Prostate gland (tissue), 2 donors: ENCODE results near the gene C1orf105. TPM values are rescaled to one million over a fixed set of nuclear protein-coding genes. Genes with fewer than 3 reads are reported as not detected.

Experiments used
- DNase-seq: peaks from one replicate; pipeline ENCODE4 v3.0.0-alpha.2; 2019; ENCODE audit warnings: low spot score
- H3K27ac ChIP-seq, 2 donors: fragments of 200-600 bp; sonication (generic); 2 replicates each; pipeline ENCODE4 v1.5.1; 2017 to 2019
- H3K27me3 ChIP-seq: fragments of 200-600 bp; sonication (generic); replicated peaks from 2 replicates; pipeline ENCODE4 v1.5.1; 2019; ENCODE audit not compliant: insufficient read depth
- H3K36me3 ChIP-seq, 2 donors: fragments of 200-600 bp; sonication (generic); 1 replicate in 1 of 2; 2 replicates in 1 of 2; pipeline versions ENCODE4 v1.5.1 to v1.8.1; 2017 to 2019
- H3K4me1 ChIP-seq: fragments of 200-600 bp; sonication (generic); replicated peaks from 2 replicates; pipeline ENCODE4 v1.5.1; 2019
- H3K4me3 ChIP-seq, 2 donors: fragments of 200-600 bp; sonication (generic); 2 replicates each; pipeline ENCODE4 v1.5.1; 2017 to 2019
- H3K9me3 ChIP-seq: fragments of 200-600 bp; sonication (generic); 2 replicates; pipeline ENCODE4 v1.5.1; 2017
- POLR2A ChIP-seq: fragments of 450-650 bp; IDR thresholded peaks from one replicate; pipeline ENCODE4 v1.6.1; 2016; ENCODE audit warnings: antibody characterized with exemption, mild to moderate bottlenecking
- POLR2AphosphoS5 ChIP-seq: sonication (generic); formaldehyde crosslinking; IDR thresholded peaks from one replicate; pipeline ENCODE4 v1.6.1; 2017; ENCODE audit warnings: antibody characterized with exemption
- WGBS: methylation state at CpG from one replicate; pipeline ENCODE4 v1.1.5; 2018; 5-methylcytosine and 5-hydroxymethylcytosine counted together
- intact Hi-C: fragments of 100-400 bp; cut with DNase I; formaldehyde crosslinking; loops from one replicate; pipeline ENCODE4 v1.14.2; 2022
- total RNA-seq, 2 donors: library from RNA; depleted of rRNA; stranded (reverse); fragments of >200 nt; gene quantifications; one replicate each; pipeline ENCODE4 v1.1.0, GENCODE V29; 2016
- TF ChIP-seq, protein P1 (sequence below), 4 experiments: fragments of 200-600 bp in 2 of 4; fragments of 450-650 bp in 2 of 4; sonication (generic) in 2 of 4; IDR thresholded peaks; 1 replicate in 3 of 4; 2 replicates in 1 of 4; pipeline ENCODE4 v1.5.1; 2016 to 2019; ENCODE audit warnings: antibody characterized with exemption in 4 of 4, mild to moderate bottlenecking in 2 of 4, moderate library complexity in 2 of 4

Gene C1orf105
- total RNA-seq, 2 donors from 2014 or later = 0.36 to 1.4 TPM

DNA sequence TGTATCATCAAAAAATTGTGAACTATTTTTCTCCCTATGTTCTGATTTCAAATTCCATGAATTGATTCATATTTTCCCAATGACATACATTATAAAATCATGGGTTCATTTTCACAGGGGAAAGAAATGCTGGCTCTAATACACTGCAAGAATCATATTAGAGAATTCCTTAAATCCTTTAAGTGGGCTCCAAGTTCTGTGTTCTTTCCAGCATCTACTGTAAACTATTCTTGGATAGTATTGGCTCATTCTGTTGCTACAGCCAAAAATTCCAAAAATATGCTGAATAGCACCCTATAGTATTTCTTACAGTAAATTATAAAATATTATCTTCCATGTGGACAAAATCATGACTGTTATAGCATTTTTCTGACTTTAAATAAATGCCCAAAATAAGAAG is 19.0 kb upstream of the C1orf105 start:
- Histone ChIP-seq H3K27me3 (no peaks in the 10 kb centered on the region), H3K27ac (no peak overlapping the region), H3K36me3 (no peaks in the 10 kb centered on the region), H3K4me1 (no peaks in the 10 kb centered on the region), H3K4me3 (no peak overlapping the region), H3K9me3 (no peaks in the 10 kb centered on the region)
- intact Hi-C loops = loop anchor here (2.0 to 5.0 kb wide), 2 partner anchors 311 to 359 kb away; no protein-coding TSS in a partner anchor
- DNase-seq = no peak
- no peak for TF ChIP-seq POLR2AphosphoS5
- TF ChIP-seq, protein P1, sequence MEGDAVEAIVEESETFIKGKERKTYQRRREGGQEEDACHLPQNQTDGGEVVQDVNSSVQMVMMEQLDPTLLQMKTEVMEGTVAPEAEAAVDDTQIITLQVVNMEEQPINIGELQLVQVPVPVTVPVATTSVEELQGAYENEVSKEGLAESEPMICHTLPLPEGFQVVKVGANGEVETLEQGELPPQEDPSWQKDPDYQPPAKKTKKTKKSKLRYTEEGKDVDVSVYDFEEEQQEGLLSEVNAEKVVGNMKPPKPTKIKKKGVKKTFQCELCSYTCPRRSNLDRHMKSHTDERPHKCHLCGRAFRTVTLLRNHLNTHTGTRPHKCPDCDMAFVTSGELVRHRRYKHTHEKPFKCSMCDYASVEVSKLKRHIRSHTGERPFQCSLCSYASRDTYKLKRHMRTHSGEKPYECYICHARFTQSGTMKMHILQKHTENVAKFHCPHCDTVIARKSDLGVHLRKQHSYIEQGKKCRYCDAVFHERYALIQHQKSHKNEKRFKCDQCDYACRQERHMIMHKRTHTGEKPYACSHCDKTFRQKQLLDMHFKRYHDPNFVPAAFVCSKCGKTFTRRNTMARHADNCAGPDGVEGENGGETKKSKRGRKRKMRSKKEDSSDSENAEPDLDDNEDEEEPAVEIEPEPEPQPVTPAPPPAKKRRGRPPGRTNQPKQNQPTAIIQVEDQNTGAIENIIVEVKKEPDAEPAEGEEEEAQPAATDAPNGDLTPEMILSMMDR (IDR thresholded peaks at IDR 0.05) = no peak
- TF ChIP-seq POLR2A = no peak

DNA sequence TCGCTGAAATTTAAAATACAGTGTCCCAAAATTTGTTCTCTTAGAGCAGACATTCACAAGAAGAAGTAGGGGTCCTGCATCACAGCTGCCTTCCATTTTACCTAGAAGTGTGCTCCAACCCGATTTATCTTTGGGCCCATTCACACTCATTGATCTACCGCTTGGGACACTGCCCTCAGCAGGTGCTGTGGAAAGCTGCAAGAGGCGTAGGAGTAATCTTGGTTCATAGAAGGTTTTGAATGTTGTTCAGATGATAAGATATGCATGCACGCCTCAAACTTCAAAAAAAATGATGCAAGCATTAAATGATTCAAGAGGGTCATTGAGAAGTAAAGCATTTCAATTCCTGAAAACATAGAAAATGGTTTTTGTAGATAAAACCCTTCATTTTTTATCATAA is 18.6 kb upstream of the C1orf105 start:
- Histone ChIP-seq H3K4me3 (no peak overlapping the region), H3K9me3 (no peaks in the 10 kb centered on the region), H3K36me3 (no peaks in the 10 kb centered on the region), H3K27me3 (no peaks in the 10 kb centered on the region), H3K4me1 (no peaks in the 10 kb centered on the region), H3K27ac (no peak overlapping the region)
- WGBS = 91% methylated on average over 5 of the region's 5 CpGs
- TF ChIP-seq POLR2AphosphoS5 (no peak), POLR2A (no peak)
- TF ChIP-seq, protein P1 (IDR thresholded peaks at IDR 0.05) = no peak
- no peak for DNase-seq
- intact Hi-C loops = loop anchor here (2.0 to 5.0 kb wide), 2 partner anchors 311 to 360 kb away; no protein-coding TSS in a partner anchor

DNA sequence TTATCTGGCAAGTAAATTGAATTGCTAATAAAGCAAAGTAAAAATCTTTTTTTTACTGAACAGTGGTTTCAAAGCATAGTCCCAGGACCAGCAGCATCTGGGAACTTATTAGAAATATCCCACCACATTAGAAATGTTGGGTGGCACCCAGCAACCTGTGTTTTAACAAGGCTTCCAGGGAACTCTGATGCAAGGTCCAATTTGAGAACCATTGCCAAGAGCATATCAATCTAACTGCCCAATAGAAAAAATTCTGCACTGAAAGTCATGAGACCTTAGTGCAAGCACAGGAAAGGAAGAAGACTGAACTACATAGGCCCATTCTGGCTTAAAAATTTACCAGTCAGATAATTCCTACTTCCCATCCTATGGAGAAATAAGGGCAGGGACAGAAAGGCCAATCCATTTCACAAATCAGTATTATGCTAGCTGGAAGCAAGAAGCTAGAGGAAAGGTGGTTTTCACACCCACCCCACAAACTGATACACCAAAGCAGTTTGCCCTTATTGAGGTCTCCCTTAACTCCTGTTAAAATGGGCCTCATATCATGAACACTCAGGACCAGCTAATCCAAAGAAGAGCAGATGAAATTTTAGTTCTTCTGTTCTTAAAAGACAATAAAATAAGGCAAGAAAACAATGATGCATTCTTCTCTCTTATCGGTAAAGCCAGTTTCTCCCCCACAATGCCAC is 17.5 kb upstream of the C1orf105 start:
- no peaks in the 10 kb centered on the region for H3K9me3 ChIP-seq
- no peaks in the 10 kb centered on the region for H3K4me1 ChIP-seq
- H3K36me3 ChIP-seq = no peaks in the 10 kb centered on the region
- H3K27ac ChIP-seq = no peak overlapping the region
- WGBS = 64% methylated on average over 1 of the region's 1 CpG
- no peaks in the 10 kb centered on the region for H3K27me3 ChIP-seq
- intact Hi-C loops = loop anchor here (5.0 kb wide), 1 partner anchor 361 kb away; no protein-coding TSS in a partner anchor
- no peak for DNase-seq
- no peak overlapping the region for H3K4me3 ChIP-seq
- no peak for TF ChIP-seq POLR2A

DNA sequence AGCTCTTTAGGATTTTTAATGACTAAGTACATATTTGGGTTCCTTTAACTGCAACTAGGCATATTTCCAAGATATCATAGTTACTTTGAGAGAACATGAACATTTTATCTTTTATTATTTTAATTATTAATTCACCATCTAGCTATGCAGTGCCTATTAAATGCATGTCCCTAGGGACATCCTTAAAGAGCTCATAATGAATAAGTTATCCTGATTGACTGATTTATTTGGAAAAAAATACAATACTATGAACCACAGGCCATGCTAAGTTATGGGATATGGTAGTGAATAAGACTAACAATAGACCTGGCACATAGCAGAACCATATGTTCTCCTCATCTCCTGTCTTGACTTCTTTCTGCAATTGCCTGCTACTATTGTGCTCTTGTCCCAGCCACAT is 16.4 kb upstream of the C1orf105 start:
- Histone ChIP-seq H3K36me3 (no peaks in the 10 kb centered on the region), H3K9me3 (no peaks in the 10 kb centered on the region), H3K27ac (no peak overlapping the region), H3K4me1 (no peaks in the 10 kb centered on the region), H3K4me3 (no peak overlapping the region), H3K27me3 (no peaks in the 10 kb centered on the region)
- TF ChIP-seq POLR2AphosphoS5 (no peak), POLR2A (no peak)
- TF ChIP-seq, protein P1 (IDR thresholded peaks at IDR 0.05) = no peak
- DNase-seq = no peak
- intact Hi-C loops = loop anchor here (5.0 kb wide), 1 partner anchor 362 kb away; no protein-coding TSS in a partner anchor

DNA sequence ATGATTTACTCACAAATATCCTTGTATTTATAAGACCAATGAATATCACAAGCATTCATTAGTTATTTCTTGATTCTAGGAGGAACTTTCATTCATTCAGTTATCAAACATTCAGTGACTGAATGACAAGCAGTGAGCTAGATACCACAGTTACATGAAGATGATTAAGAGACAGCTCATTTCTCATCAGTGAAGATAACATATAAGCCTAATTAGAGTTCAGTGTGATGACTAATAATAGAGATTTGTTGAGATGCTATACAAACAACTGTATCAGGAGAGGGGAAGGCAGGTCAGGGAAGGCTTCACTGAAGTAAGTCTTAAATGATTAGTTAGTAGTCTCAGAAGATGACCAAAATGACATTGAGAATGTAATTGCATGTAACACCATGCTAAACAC is 14.6 kb upstream of the C1orf105 start:
- Histone ChIP-seq H3K4me1 (no peaks in the 10 kb centered on the region), H3K36me3 (no peaks in the 10 kb centered on the region), H3K4me3 (no peak overlapping the region), H3K27me3 (no peaks in the 10 kb centered on the region), H3K27ac (no peak overlapping the region), H3K9me3 (no peaks in the 10 kb centered on the region)
- intact Hi-C loops = no loop called here
- no peak for TF ChIP-seq POLR2AphosphoS5
- TF ChIP-seq, protein P1 (IDR thresholded peaks at IDR 0.05) = no peak
- TF ChIP-seq POLR2A = no peak
- no peak for DNase-seq
